Loucy (cell line): ENCODE data around the gene PIBF1.

Experiments used
- EZH2phosphoT487 ChIP-seq: fragments of 200-600 bp; IDR thresholded peaks from 2 replicates; pipeline ENCODE4 v1.6.1; 2018; ENCODE audit warnings: antibody characterized with exemption, mild to moderate bottlenecking, moderate library complexity, borderline replicate concordance
- TF ChIP-seq, protein P1 (sequence below): fragments of 200-600 bp; sonication (generic); conservative IDR thresholded peaks from 2 replicates; pipeline ENCODE4 v1.5.1; 2014; ENCODE audit warnings: mild to moderate bottlenecking, antibody characterized with exemption, low read length

DNA sequence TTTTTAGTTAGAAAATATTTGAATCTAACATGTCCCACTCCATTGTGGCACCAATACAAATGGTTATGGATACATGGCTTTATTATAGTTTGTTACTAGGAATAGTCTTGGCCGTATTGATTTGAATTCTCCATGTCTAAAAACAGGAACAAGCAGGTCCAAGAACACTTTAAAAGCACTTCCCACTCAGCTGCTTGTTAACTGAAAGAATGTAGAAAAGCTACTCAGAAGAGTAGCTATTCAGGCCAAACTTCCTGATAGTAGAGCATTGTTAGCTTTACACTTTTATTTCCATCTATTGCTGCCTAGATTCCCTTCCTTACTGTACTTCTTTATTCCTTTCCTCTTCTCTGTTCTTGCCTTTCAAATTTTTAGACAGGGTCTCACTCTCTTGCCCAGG is 6.9 kb downstream of the PIBF1 start:
- TF ChIP-seq, protein P1, sequence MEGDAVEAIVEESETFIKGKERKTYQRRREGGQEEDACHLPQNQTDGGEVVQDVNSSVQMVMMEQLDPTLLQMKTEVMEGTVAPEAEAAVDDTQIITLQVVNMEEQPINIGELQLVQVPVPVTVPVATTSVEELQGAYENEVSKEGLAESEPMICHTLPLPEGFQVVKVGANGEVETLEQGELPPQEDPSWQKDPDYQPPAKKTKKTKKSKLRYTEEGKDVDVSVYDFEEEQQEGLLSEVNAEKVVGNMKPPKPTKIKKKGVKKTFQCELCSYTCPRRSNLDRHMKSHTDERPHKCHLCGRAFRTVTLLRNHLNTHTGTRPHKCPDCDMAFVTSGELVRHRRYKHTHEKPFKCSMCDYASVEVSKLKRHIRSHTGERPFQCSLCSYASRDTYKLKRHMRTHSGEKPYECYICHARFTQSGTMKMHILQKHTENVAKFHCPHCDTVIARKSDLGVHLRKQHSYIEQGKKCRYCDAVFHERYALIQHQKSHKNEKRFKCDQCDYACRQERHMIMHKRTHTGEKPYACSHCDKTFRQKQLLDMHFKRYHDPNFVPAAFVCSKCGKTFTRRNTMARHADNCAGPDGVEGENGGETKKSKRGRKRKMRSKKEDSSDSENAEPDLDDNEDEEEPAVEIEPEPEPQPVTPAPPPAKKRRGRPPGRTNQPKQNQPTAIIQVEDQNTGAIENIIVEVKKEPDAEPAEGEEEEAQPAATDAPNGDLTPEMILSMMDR, result no peak
- TF ChIP-seq EZH2phosphoT487, result no peak
